Kidney (tissue), 14 donors: ENCODE results near the gene NINL. TPM values are rescaled to one million over a fixed set of nuclear protein-coding genes. Genes with fewer than 3 reads are reported as not detected.

Experiments
- DNase-seq, 5 donors: peaks; one replicate each; pipeline ENCODE4 v3.0.0-alpha.2; 2013 to 2020
- FAIRE-seq: peaks from 2 replicates; lab custom pipeline; 2012; peaks lifted over from hg19 to GRCh38; lab: Jason Lieb, UNC
- H3K27ac ChIP-seq, 2 donors: one replicate each; pipeline ENCODE4 v1.7.0; 2013; ENCODE audit warnings: low read depth in 2 of 2, low read length in 2 of 2, inconsistent platforms in 1 of 2
- H3K27me3 ChIP-seq: one replicate; pipeline ENCODE4 v1.7.1; 2013; ENCODE audit warnings: low read length, inconsistent platforms; ENCODE audit not compliant: control insufficient read depth, insufficient read depth
- H3K36me3 ChIP-seq, 3 donors: one replicate each; pipeline versions ENCODE4 v1.7.0 to v1.7.1; 2013; ENCODE audit warnings: low read length in 3 of 3, control low read depth in 1 of 3, inconsistent platforms in 1 of 3; ENCODE audit not compliant: insufficient read depth in 3 of 3, control insufficient read depth in 2 of 3
- H3K4me1 ChIP-seq, 3 donors: one replicate each; pipeline versions ENCODE4 v1.7.0 to v1.7.1; 2013; ENCODE audit warnings: low read length in 3 of 3, inconsistent platforms in 1 of 3, low read depth in 1 of 3; ENCODE audit not compliant: control insufficient read depth in 2 of 3, insufficient read depth in 2 of 3
- H3K4me3 ChIP-seq, 3 donors: one replicate each; pipeline versions ENCODE4 v1.7.0 to v1.8.1; 2013; ENCODE audit warnings: low read length in 3 of 3, control low read depth in 1 of 3, inconsistent platforms in 1 of 3
- H3K9ac ChIP-seq, 3 donors: one replicate each; pipeline versions ENCODE4 v1.7.0 to v1.7.1; 2013; ENCODE audit warnings: low read length in 3 of 3, control low read depth in 1 of 3, inconsistent platforms in 1 of 3
- H3K9me3 ChIP-seq, 3 donors: one replicate each; pipeline versions ENCODE4 v1.7.0 to v1.7.1; 2013; ENCODE audit warnings: low read length in 3 of 3, control low read depth in 1 of 3, inconsistent platforms in 1 of 3; ENCODE audit not compliant: control insufficient read depth in 2 of 3, insufficient read depth in 1 of 3
- CTCF ChIP-seq: IDR thresholded peaks from 3 replicates; pipeline ENCODE4 v1.5.1; 2012; ENCODE audit warnings: mild to moderate bottlenecking, moderate library complexity, borderline replicate concordance; ENCODE audit not compliant: insufficient read depth; ENCODE audit errors: extremely low read depth
- intact Hi-C: fragments of 100-400 bp; cut with DNase I; formaldehyde crosslinking; loops from one replicate; pipeline ENCODE4 v1.11.1; 2022
- polyA plus RNA-seq: library from polyadenylated mRNA; stranded (reverse); fragments of 350-450 nt; fragmentation: Illumina TruSeq; extraction: RNeasy Lipid Tissue Mini Kit (QIAGEN cat#74804); gene quantifications from one replicate; pipeline ENCODE4 v1.2.3, GENCODE V29; 2014; ENCODE audit warnings: low read depth, low replicate concordance; ENCODE audit not compliant: insufficient read depth
- total RNA-seq: library from RNA; stranded (reverse); fragmentation: NEBNext Ultra II Directional; extraction: Animal tissue kit (Norgen Biotek cat#: 25700); gene quantifications from one replicate; pipeline ENCODE4 v1.2.1, GENCODE V29; 2021
- donor health status: control.
- donor health status: control.
- donor health status: control.
- donor health status: control.
- donor health status: control.
- donor health status: DM: yes; HTN: yes; CAD: no.
- donor health status: Normal renal cell carcinoma (clear cell type).

Gene NINL
- total and polyA plus RNA-seq, 2 donors from 2014 or later = 23.4 to 25.2 TPM

GRCh38 chr20:25493137-25493536 is 92.2 kb downstream of the NINL start:
- intact Hi-C loops = no loop called here
- Histone ChIP-seq H3K4me1 (no peaks in the 10 kb centered on the region), H3K36me3 (peaks cover 0 to 42% (median 2%) of the 10 kb centered on the region in 3 donors), H3K27ac (no peak overlapping the region), H3K9ac (no peak overlapping the region), H3K27me3 (no peaks in the 10 kb centered on the region), H3K4me3 (no peak overlapping the region), H3K9me3 (no peaks in the 10 kb centered on the region)
- DNase-seq (peak in 1 of 5 donors; percentile 60), FAIRE-seq (no peak)
- TF ChIP-seq CTCF = no peak

- Histone ChIP-seq H3K9ac (no peak overlapping the region), H3K27me3 (no peaks in the 10 kb centered on the region), H3K4me3 (no peak overlapping the region), H3K36me3 (peaks cover 0 to 43% (median 2%) of the 10 kb centered on the region in 3 donors), H3K9me3 (no peaks in the 10 kb centered on the region), H3K4me1 (no peaks in the 10 kb centered on the region), H3K27ac (no peak overlapping the region)
- intact Hi-C loops = no loop called here
- TF ChIP-seq CTCF = no peak
- DNase-seq (peak in 1 of 5 donors; percentile 73), FAIRE-seq (no peak)
Observed at GRCh38 chr20:25491446-25492038, 93.8 kb downstream of the NINL start.

GRCh38 chr20:25490656-25491445 is 94.5 kb downstream of the NINL start:
- TF ChIP-seq CTCF = no peak
- FAIRE-seq = no peak
- peak in 1 of 5 donors; percentile 59 for DNase-seq
- H3K27ac ChIP-seq = no peak overlapping the region
- H3K4me3 ChIP-seq = no peak overlapping the region
- H3K27me3 ChIP-seq = no peaks in the 10 kb centered on the region
- H3K9me3 ChIP-seq = no peaks in the 10 kb centered on the region
- H3K36me3 ChIP-seq = peaks cover 0 to 47% (median 2%) of the 10 kb centered on the region in 3 donors
- intact Hi-C loops = no loop called here
- H3K4me1 ChIP-seq = peaks cover 0 to 1% (median 0%) of the 10 kb centered on the region in 3 donors
- H3K9ac ChIP-seq = no peak overlapping the region
